Loucy (cell line): ENCODE results near the gene RPTOR.
A peak's percentile ranks its signal among the peaks of the same experiment; 100 is the strongest.

Experiments used
- H2AFZ ChIP-seq: fragments of 200-600 bp; sonication (generic); 2 replicates; pipeline ENCODE4 v1.6.0; 2016; ENCODE audit warnings: antibody characterized with exemption, mild to moderate bottlenecking, low read length, moderate library complexity
- H3F3A ChIP-seq: fragments of 200-600 bp; 2 replicates; pipeline ENCODE4 v1.6.0; 2016; ENCODE audit warnings: antibody characterized with exemption, low read depth, mild to moderate bottlenecking
- H3K27me3 ChIP-seq: fragments of 200-600 bp; sonication (generic); 2 replicates; pipeline ENCODE4 v1.6.1; 2014; ENCODE audit warnings: low read length, mild to moderate bottlenecking; ENCODE audit not compliant: insufficient read depth, poor library complexity, severe bottlenecking
- H3K36me3 ChIP-seq: fragments of 200-600 bp; sonication (generic); 2 replicates; pipeline ENCODE4 v1.6.1; 2016; ENCODE audit warnings: low read length; ENCODE audit not compliant: insufficient read depth
- H3K4me1 ChIP-seq: fragments of 200-600 bp; sonication (generic); 2 replicates; pipeline ENCODE4 v1.5.1; 2014; ENCODE audit warnings: low read length, mild to moderate bottlenecking; ENCODE audit not compliant: insufficient read depth, poor library complexity, severe bottlenecking
- H3K4me2 ChIP-seq: fragments of 200-600 bp; sonication (generic); 2 replicates; pipeline ENCODE4 v1.6.0; 2014; ENCODE audit warnings: antibody characterized with exemption, low read length, low read depth, mild to moderate bottlenecking; ENCODE audit not compliant: poor library complexity, severe bottlenecking
- H3K4me3 ChIP-seq: fragments of 200-600 bp; sonication (generic); 2 replicates; pipeline ENCODE4 v1.5.1; 2014; ENCODE audit warnings: low read length, mild to moderate bottlenecking, mixed read lengths; ENCODE audit not compliant: poor library complexity, severe bottlenecking
- H3K79me2 ChIP-seq: fragments of 200-600 bp; sonication (generic); 2 replicates; pipeline ENCODE4 v1.6.1; 2014; ENCODE audit warnings: low read length; ENCODE audit not compliant: insufficient read depth
- H3K9ac ChIP-seq: fragments of 200-600 bp; sonication (generic); 2 replicates; pipeline ENCODE4 v1.6.0; 2014; ENCODE audit warnings: mild to moderate bottlenecking, low read depth, low read length, moderate library complexity; ENCODE audit not compliant: poor library complexity, severe bottlenecking
- H3K9me2 ChIP-seq: fragments of 200-600 bp; sonication (generic); replicated peaks from 2 replicates; pipeline ENCODE4 v1.6.1; 2016; ENCODE audit warnings: low read depth, low read length, mixed read lengths
- H3K9me3 ChIP-seq: fragments of 200-600 bp; sonication (generic); 2 replicates; pipeline ENCODE4 v1.6.1; 2014; ENCODE audit warnings: mild to moderate bottlenecking, antibody characterized with exemption, low read length, low read depth; ENCODE audit not compliant: insufficient read depth
- H4K20me1 ChIP-seq: fragments of 200-600 bp; sonication (generic); 2 replicates; pipeline ENCODE4 v1.6.0; 2014; ENCODE audit warnings: antibody characterized with exemption, low read length, mild to moderate bottlenecking; ENCODE audit not compliant: insufficient read depth, poor library complexity, severe bottlenecking
- CTCF ChIP-seq: fragments of 200-600 bp; sonication (generic); conservative IDR thresholded peaks from 2 replicates; pipeline ENCODE4 v1.5.1; 2014; ENCODE audit warnings: mild to moderate bottlenecking, antibody characterized with exemption, low read length
- EZH2phosphoT487 ChIP-seq: fragments of 200-600 bp; IDR thresholded peaks from 2 replicates; pipeline ENCODE4 v1.6.1; 2018; ENCODE audit warnings: antibody characterized with exemption, mild to moderate bottlenecking, moderate library complexity, borderline replicate concordance

Gene RPTOR

GRCh38 chr17:80790021-80790765, 245.6 kb downstream of the RPTOR start:
- Histone ChIP-seq H3K4me1 (peaks cover 52% of the 10 kb centered on the region), H3F3A (peaks cover 10% of the 10 kb centered on the region; the same call in 1 of the 2 replicates), H2AFZ (0 out of 2 replicates have a peak overlapping the region, but pooled peaks have one; percentile 0), H3K4me3 (peak overlapping the region; percentile 19), H3K4me2 (peak overlapping the region; percentile 66), H4K20me1 (no peaks in the 10 kb centered on the region), H3K9me3 (0 out of 2 replicates have a peak, but pooled peaks cover 3% of the 10 kb centered on the region), H3K36me3 (peaks cover 15% of the 10 kb centered on the region; the same call in 1 of the 2 replicates), H3K9ac (peak overlapping the region; percentile 65), H3K9me2 (no peaks in the 10 kb centered on the region), H3K27me3 (no peaks in the 10 kb centered on the region), H3K79me2 (peaks cover 28% of the 10 kb centered on the region)
- TF ChIP-seq EZH2phosphoT487 (no peak), CTCF (no peak)

- Histone ChIP-seq H4K20me1 (no peaks in the 10 kb centered on the region), H3F3A (peaks cover 10% of the 10 kb centered on the region; the same call in 1 of the 2 replicates), H3K36me3 (peaks cover 20% of the 10 kb centered on the region; the same call in 1 of the 2 replicates), H3K4me3 (no peak overlapping the region), H3K9me3 (0 out of 2 replicates have a peak, but pooled peaks cover 3% of the 10 kb centered on the region), H3K79me2 (peaks cover 19% of the 10 kb centered on the region; the same call in 1 of the 2 replicates), H3K27me3 (no peaks in the 10 kb centered on the region), H3K9me2 (no peaks in the 10 kb centered on the region), H3K4me1 (peaks cover 50% of the 10 kb centered on the region), H3K4me2 (peak overlapping the region; percentile 66), H3K9ac (peak overlapping the region; percentile 65), H2AFZ (no peak overlapping the region)
- TF ChIP-seq CTCF (no peak), EZH2phosphoT487 (no peak)
Measured at GRCh38 chr17:80790981-80791742, 246.5 kb downstream of the RPTOR start.

GRCh38 chr17:80791758-80792284, 247.2 kb downstream of the RPTOR start:
- Histone ChIP-seq H3K4me2 (no peak overlapping the region), H3K9me2 (no peaks in the 10 kb centered on the region)

More at GRCh38 chr17:80791758-80792284, 247.2 kb downstream of the RPTOR start:
- Histone ChIP-seq H3K27me3 (no peaks in the 10 kb centered on the region), H3K4me1 (peaks cover 46% of the 10 kb centered on the region), H4K20me1 (no peaks in the 10 kb centered on the region), H3F3A (peaks cover 10% of the 10 kb centered on the region; the same call in 1 of the 2 replicates), H3K4me3 (no peak overlapping the region), H3K79me2 (peaks cover 13% of the 10 kb centered on the region; the same call in 1 of the 2 replicates), H3K36me3 (peaks cover 25% of the 10 kb centered on the region; the same call in 1 of the 2 replicates), H3K9ac (no peak overlapping the region), H3K9me3 (0 out of 2 replicates have a peak, but pooled peaks cover 3% of the 10 kb centered on the region), H2AFZ (no peak overlapping the region)
- TF ChIP-seq EZH2phosphoT487 (no peak), CTCF (no peak)
